CD4-positive, alpha-beta T cell treated with Interleukin-10 for 1 hour (primary cell): ENCODE data around the gene KLK13.

Experiments used
- DNase-seq: peaks from one replicate; pipeline ENCODE4 v3.0.0-alpha.2; 2020

Gene KLK13

GRCh38 chr19:51060336-51060735 is 4.6 kb downstream of the KLK13 start:
- no peak for DNase-seq

- no peak for DNase-seq
Observed at GRCh38 chr19:51059715-51060114, 5.2 kb downstream of the KLK13 start.

- DNase-seq, result no peak
Observed at GRCh38 chr19:51055866-51056265, 9.0 kb downstream of the KLK13 start.

GRCh38 chr19:51047031-51047335 is 17.9 kb downstream of the KLK13 start:
- DNase-seq, result no peak

GRCh38 chr19:51044327-51044726 is 20.6 kb downstream of the KLK13 start:
- DNase-seq, result no peak

GRCh38 chr19:51043497-51043896 is 21.4 kb downstream of the KLK13 start:
- no peak for DNase-seq

GRCh38 chr19:51040151-51040550 is 24.7 kb downstream of the KLK13 start:
- DNase-seq, result no peak

- DNase-seq, result no peak
Observed at GRCh38 chr19:51036519-51036918, 28.4 kb downstream of the KLK13 start.

- DNase-seq, result no peak
Observed at GRCh38 chr19:51034704-51035103, 30.2 kb downstream of the KLK13 start, which contains the start of gene KLK12. Gene KLK12 (minus strand): TSS chr19:51035002. CDS start chr19:51034621, 381 bp downstream.

- no peak for DNase-seq
Observed at GRCh38 chr19:51031880-51032225, 33.0 kb downstream of the KLK13 start.

GRCh38 chr19:51031220-51031879 is 33.5 kb downstream of the KLK13 start:
- no peak for DNase-seq

- DNase-seq, result no peak
Observed at GRCh38 chr19:51030631-51031030, 34.3 kb downstream of the KLK13 start.

GRCh38 chr19:51029718-51030117 is 35.2 kb downstream of the KLK13 start:
- no peak for DNase-seq

GRCh38 chr19:51027873-51028272 is 37.0 kb downstream of the KLK13 start:
- DNase-seq, result no peak

GRCh38 chr19:51027126-51027806 is 37.6 kb downstream of the KLK13 start:
- DNase-seq, result no peak

GRCh38 chr19:51026554-51026831 is 38.4 kb downstream of the KLK13 start, which contains the start of gene KLK11:
Gene KLK11 (minus strand): TSS chr19:51026616. CDS start chr19:51025631, 985 bp downstream.
- DNase-seq, result no peak

- DNase-seq, result no peak
Observed at GRCh38 chr19:51025809-51026553, 38.9 kb downstream of the KLK13 start.

GRCh38 chr19:51025401-51025800 is 39.5 kb downstream of the KLK13 start:
- DNase-seq, result no peak

- DNase-seq, result no peak
Observed at GRCh38 chr19:51024924-51025323, 40.0 kb downstream of the KLK13 start.

GRCh38 chr19:51023946-51024345 is 40.9 kb downstream of the KLK13 start:
- DNase-seq, result no peak

- DNase-seq, result no peak
Observed at GRCh38 chr19:51022526-51022925, 42.4 kb downstream of the KLK13 start.

GRCh38 chr19:51020988-51021651 is 43.8 kb downstream of the KLK13 start:
- DNase-seq, result peak; percentile 24

- no peak for DNase-seq
Observed at GRCh38 chr19:51019544-51019925, 45.4 kb downstream of the KLK13 start, which contains the start of gene KLK10. Gene KLK10 (minus strand): TSS chr19:51019709. CDS start chr19:51019130, 579 bp downstream.
